GM19193 (cell line): ENCODE results near the gene HCN4.

Experiments
- POLR2A ChIP-seq: IDR thresholded peaks from 4 replicates; pipeline ENCODE4 v1.6.1; 2011; ENCODE audit not compliant: insufficient read depth, insufficient read length; ENCODE audit errors: extremely low read depth

HCN4 gene

DNA sequence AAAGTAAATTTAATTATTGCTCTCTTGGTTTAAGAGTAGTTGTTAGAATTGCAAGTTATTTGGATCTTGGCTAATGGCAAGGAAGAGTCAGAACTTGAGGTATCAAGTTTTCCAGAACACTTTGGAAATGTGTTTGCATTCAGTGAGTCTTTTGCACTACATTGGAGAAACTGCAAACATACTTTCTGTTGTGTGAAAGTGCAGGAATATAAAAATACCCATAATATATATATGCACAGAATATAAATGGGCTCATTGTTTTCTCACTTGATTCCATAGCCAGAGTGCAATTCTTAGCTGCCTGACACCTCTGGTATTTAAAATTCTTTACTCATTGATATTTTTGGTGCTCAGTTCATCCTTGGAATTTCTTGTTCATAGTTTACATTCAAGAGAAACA is 92.9 kb downstream of the HCN4 start:
- TF ChIP-seq POLR2A: no peak

DNA sequence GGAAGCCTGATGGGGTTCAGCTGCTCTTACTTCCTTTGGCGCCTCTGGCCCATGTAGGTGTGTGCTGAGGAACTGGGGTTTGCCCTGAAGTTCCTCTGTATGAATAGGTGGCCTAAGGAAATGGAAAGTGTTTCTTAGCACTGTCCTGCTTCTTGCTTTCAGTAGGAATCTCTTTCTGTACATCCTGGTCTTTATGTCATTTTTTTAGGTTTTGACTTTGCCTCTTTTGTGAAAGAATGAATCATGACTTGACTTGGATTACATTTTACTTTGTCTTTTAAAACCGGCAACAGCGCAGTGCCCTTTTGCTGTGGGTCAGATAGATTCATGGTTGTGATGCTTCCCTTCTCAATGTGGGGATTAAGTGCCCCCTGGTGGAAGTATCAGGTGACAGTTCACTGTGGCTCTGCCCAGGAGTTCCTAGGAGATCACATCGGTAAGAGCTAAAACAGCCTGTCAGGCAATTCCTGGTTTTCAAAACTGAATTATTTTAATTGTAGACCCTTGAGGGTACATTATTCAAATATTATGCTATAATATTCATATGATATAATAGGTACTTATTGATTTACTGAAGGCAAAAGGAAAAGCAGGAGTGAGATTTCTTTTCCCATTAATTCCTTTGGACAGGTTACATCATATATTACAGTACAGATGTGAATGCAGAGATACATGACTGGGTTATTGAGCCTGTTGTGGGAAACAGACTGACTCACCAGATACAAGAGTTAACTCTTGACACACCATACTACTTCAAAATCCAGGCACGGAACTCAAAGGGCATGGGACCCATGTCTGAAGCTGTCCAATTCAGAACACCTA is 95.4 kb downstream of the HCN4 start:
- TF ChIP-seq POLR2A: no peak

DNA sequence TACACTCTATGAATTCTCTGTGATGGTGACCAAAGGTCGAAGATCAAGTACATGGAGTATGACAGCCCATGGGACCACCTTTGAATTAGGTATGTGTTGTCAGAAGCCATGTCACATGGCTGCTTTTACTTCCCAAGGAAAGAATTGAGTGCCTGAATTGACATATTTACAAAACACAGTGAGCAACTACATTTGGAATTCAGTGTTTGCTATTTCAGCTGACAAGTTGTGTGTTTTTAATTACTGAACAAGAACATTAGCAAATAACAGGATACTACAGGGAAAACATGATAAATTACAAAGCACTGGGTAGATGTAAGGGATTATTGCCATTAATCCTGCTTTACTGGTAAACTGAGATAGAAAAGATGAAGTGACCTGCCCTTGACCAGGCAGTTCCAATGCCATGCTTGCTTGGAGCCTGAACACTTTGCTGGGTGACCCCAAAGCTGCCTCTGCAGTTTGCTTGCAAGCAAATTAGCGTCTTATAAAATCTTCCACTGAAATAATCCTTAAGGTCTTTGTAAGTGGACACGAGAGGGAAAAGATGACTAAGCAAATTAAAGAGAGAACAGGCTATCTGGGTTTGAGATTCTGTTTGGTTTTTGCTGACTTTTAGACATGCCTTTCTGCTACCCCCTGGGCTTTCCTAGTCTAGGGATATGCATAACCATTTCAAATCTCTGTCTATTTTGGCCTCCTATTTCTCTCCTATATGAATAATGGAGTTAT is 98.2 kb downstream of the HCN4 start:
- TF ChIP-seq POLR2A: no peak
